GM19395 (cell line): Measurements from ENCODE around the gene GALNT10.

Experiments used
- ATAC-seq: cut with Tn5 transposase; IDR thresholded peaks from one replicate; pipeline ENCODE4 v1.9.1; 2021; ENCODE audit warnings: mild to moderate bottlenecking, moderate library complexity; ENCODE audit not compliant: unreplicated experiment

The GALNT10 gene

GRCh38 chr5:154465169-154465568, 274.6 kb downstream of the GALNT10 start:
- no peak for ATAC-seq

DNA sequence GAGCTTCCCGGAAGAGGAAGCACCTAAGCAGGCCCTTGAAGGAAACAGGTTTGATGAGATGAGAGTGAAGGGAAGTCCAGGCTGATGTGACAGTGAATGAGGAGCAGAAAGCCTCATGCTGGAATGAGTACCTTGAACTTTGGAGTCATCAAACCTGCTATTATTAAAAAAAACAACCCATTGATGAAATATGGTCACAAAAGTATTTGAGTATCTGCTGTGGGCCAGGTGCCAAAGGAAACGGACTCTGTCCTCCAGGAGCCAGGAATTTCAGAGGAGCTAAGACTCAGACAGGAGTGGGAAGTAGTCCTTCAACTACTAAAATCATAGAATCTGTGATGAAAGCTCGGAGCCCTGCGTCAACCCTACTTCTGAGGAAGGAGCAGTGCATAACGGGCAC, 275.6 kb downstream of the GALNT10 start:
- no peak for ATAC-seq

DNA sequence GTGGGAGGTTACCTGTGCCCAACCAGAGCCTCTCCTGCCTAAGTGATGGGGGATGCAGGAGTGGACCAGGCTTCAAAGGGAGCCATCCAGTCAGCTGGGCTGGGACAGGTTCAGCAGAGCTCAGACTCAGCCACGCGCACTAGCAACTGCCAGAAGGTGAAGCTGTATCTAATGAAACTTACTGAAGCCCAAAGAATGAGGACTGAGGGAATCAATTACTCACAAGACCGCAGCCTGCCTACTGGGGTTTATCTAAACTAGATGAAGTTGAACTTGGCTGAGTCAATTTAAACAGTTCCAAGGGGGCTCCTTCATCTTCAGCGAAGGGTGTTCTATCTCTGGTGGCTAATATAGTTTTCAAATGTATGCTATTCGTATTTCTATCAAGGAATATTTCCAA, 276.1 kb downstream of the GALNT10 start:
- no peak for ATAC-seq

GRCh38 chr5:154467655-154468354, 277.3 kb downstream of the GALNT10 start:
- ATAC-seq, result peak; percentile 98

DNA sequence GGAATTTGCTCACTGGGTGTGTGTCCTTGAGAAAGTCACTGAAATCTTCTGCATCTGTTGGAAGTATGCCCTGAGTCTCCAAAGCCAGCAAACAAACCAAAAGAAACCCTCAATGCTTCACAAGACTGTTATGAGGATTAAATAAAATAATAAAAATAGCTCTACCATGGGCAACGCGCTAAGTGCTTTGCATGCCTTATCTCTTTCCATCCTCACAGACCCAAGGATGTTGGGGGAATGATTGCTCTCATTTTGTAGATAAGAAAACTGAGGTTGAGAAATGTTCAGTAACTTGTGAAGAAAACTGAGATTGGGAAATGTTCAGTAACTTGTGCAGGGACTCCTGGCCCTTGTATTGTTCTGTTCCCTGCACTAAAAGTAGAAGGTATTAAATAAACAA, 279.6 kb downstream of the GALNT10 start:
- no peak for ATAC-seq
